H1 (cell line): ENCODE results near the gene GTF2H2. TPM values are rescaled to one million over a fixed set of nuclear protein-coding genes. Genes with fewer than 3 reads are reported as not detected.

Source experiments
- CTCF ChIA-PET: fragments of 300-600 bp; sonication (Branson Sonifier 250); formaldehyde crosslinking; loops from one replicate; lab custom pipeline; 2021; ENCODE audit not compliant: partially characterized antibody; lab: Charles Lee
- POLR2A ChIA-PET: fragments of 300-600 bp; sonication (Branson Sonifier 250); formaldehyde crosslinking; loops from one replicate; lab custom pipeline; 2021; ENCODE audit warnings: inconsistent platforms; ENCODE audit not compliant: partially characterized antibody; lab: Charles Lee
- DNase-seq, 2 experiments: peaks; one replicate each; pipeline versions ENCODE4 v3.0.0 to v3.0.0-alpha.2; 2010 to 2022; ENCODE audit warnings: low spot score in 2 of 2, low read depth in 1 of 2, mixed read lengths in 1 of 2
- FAIRE-seq: peaks from 2 replicates; lab custom pipeline; 2011; peaks lifted over from hg19 to GRCh38; lab: Jason Lieb, UNC
- H2AFZ ChIP-seq: 2 replicates; pipeline ENCODE4 v1.8.1; 2012; ENCODE audit warnings: low read length, inconsistent platforms
- H2AK5ac ChIP-seq: 2 replicates; pipeline ENCODE4 v1.6.1; 2013; ENCODE audit warnings: low read depth, low read length
- H2BK120ac ChIP-seq: replicated peaks from 2 replicates; pipeline ENCODE3; 2013; ENCODE audit warnings: low read depth, low read length, inconsistent platforms
- H2BK12ac ChIP-seq: 2 replicates; pipeline ENCODE4 v1.6.1; 2013; ENCODE audit warnings: low read depth, low read length
- H2BK15ac ChIP-seq: 2 replicates; pipeline ENCODE4 v1.6.1; 2013; ENCODE audit warnings: low read length
- H2BK20ac ChIP-seq: 2 replicates; pipeline ENCODE4 v1.6.1; 2013; ENCODE audit warnings: low read length
- H2BK5ac ChIP-seq: 2 replicates; pipeline ENCODE4 v1.6.1; 2013; ENCODE audit warnings: low read depth, low read length
- H3K14ac ChIP-seq: 2 replicates; pipeline ENCODE4 v1.6.1; 2013; ENCODE audit warnings: inconsistent platforms; ENCODE audit not compliant: insufficient read length
- H3K18ac ChIP-seq: 2 replicates; pipeline ENCODE4 v1.6.1; 2013; ENCODE audit warnings: low read length; ENCODE audit errors: extremely low read depth
- H3K23ac ChIP-seq: 2 replicates; pipeline ENCODE4 v1.6.1; 2013; ENCODE audit warnings: inconsistent platforms; ENCODE audit not compliant: insufficient read length
- H3K23me2 ChIP-seq: 2 replicates; pipeline ENCODE4 v1.6.1; 2013; ENCODE audit warnings: low read depth, low read length
- H3K27ac ChIP-seq: 2 replicates; pipeline ENCODE4 v1.6.1; 2011; ENCODE audit warnings: low read depth, low read length, inconsistent platforms
- H3K27me3 ChIP-seq, 4 experiments: replicated peaks in 1 of 4; 1 replicate in 1 of 4; 2 replicates in 3 of 4; pipeline versions ENCODE4 v1.6.1 to v1.8.1; 2011 to 2013; ENCODE audit warnings: low read length in 3 of 4, mild to moderate bottlenecking in 3 of 4, inconsistent platforms in 2 of 4, mixed read lengths in 2 of 4, moderate library complexity in 1 of 4; ENCODE audit not compliant: control insufficient read depth in 3 of 4, insufficient read depth in 3 of 4; ENCODE audit errors: extremely low read depth in 1 of 4
- H3K36me3 ChIP-seq, 4 experiments: 2 replicates each; pipeline versions ENCODE4 v1.6.1 to v1.8.1; 2011 to 2013; ENCODE audit warnings: mild to moderate bottlenecking in 4 of 4, low read length in 3 of 4, moderate library complexity in 2 of 4, control low read depth in 1 of 4, inconsistent platforms in 1 of 4; ENCODE audit not compliant: insufficient read depth in 4 of 4, control insufficient read depth in 2 of 4
- H3K4ac ChIP-seq: replicated peaks from 2 replicates; pipeline ENCODE3; 2013; ENCODE audit warnings: low read length, low read depth, mixed read lengths, inconsistent platforms; ENCODE audit not compliant: insufficient read length
- H3K4me1 ChIP-seq, 4 experiments: replicated peaks in 1 of 4; 1 replicate in 1 of 4; 2 replicates in 3 of 4; pipeline versions ENCODE4 v1.6.1 to v1.8.1; 2011 to 2013; ENCODE audit warnings: low read length in 3 of 4, inconsistent platforms in 2 of 4, mixed read lengths in 1 of 4; ENCODE audit not compliant: insufficient read depth in 4 of 4, control insufficient read depth in 3 of 4
- H3K4me2 ChIP-seq, 2 experiments: 2 replicates each; pipeline versions ENCODE4 v1.6.1 to v1.8.1; 2011 to 2013; ENCODE audit warnings: low read depth in 2 of 2, low read length in 2 of 2, control low read depth in 1 of 2, inconsistent platforms in 1 of 2, mild to moderate bottlenecking in 1 of 2; ENCODE audit not compliant: insufficient read depth in 1 of 2
- H3K4me3 ChIP-seq, 4 experiments: fragments of 200-600, 300-600 bp in 1 of 4; sonication (generic), shearing (Covaris generic), sonication (Bioruptor Twin) in 1 of 4; 2 replicates each; pipeline versions ENCODE4 v1.5.1 to v1.8.1; 2011 to 2016; ENCODE audit warnings: low read length in 4 of 4, low read depth in 3 of 4, control low read depth in 2 of 4, inconsistent platforms in 2 of 4, mild to moderate bottlenecking in 2 of 4, mixed read lengths in 1 of 4, moderate library complexity in 1 of 4; ENCODE audit not compliant: insufficient read depth in 2 of 4; ENCODE audit errors: extremely low read depth in 1 of 4
- H3K56ac ChIP-seq: replicated peaks from 2 replicates; pipeline ENCODE3; 2013; ENCODE audit warnings: low read depth, mild to moderate bottlenecking, mixed read lengths, low read length, inconsistent platforms; ENCODE audit not compliant: insufficient read length
- H3K79me1 ChIP-seq: 2 replicates; pipeline ENCODE4 v1.6.1; 2013; ENCODE audit warnings: low read depth, low read length, control low read depth
- H3K79me2 ChIP-seq, 2 experiments: 2 replicates each; pipeline versions ENCODE4 v1.6.1 to v1.8.1; 2012 to 2013; ENCODE audit warnings: low read length in 2 of 2, mild to moderate bottlenecking in 2 of 2, inconsistent platforms in 1 of 2; ENCODE audit not compliant: insufficient read depth in 2 of 2, control insufficient read depth in 1 of 2
- H3K9ac ChIP-seq, 4 experiments: replicated peaks in 1 of 4; 1 replicate in 1 of 4; 2 replicates in 3 of 4; pipeline versions ENCODE4 v1.6.1 to v1.8.1; 2011 to 2013; ENCODE audit warnings: low read depth in 3 of 4, low read length in 3 of 4, control low read depth in 2 of 4, mild to moderate bottlenecking in 2 of 4, moderate library complexity in 2 of 4, inconsistent platforms in 1 of 4; ENCODE audit errors: extremely low read depth in 1 of 4
- H3K9me3 ChIP-seq, 2 experiments: 2 replicates each; pipeline versions ENCODE4 v1.6.1 to v1.8.1; 2012 to 2013; ENCODE audit warnings: mild to moderate bottlenecking in 2 of 2, moderate library complexity in 2 of 2, control low read depth in 1 of 2, inconsistent platforms in 1 of 2, low read depth in 1 of 2, low read length in 1 of 2, mixed read lengths in 1 of 2; ENCODE audit not compliant: insufficient read depth in 2 of 2
- H4K20me1 ChIP-seq, 2 experiments: replicated peaks in 1 of 2; 2 replicates each; pipeline versions ENCODE3 to v1.8.1; 2011 to 2013; ENCODE audit warnings: inconsistent platforms in 2 of 2, low read length in 2 of 2, mild to moderate bottlenecking in 1 of 2; ENCODE audit not compliant: insufficient read depth in 2 of 2, control insufficient read depth in 1 of 2
- H4K5ac ChIP-seq: 2 replicates; pipeline ENCODE4 v1.6.1; 2013; ENCODE audit warnings: low read length, low read depth, mixed read lengths, inconsistent platforms; ENCODE audit not compliant: insufficient read length
- H4K8ac ChIP-seq: 2 replicates; pipeline ENCODE4 v1.8.0; 2013; ENCODE audit warnings: mild to moderate bottlenecking, moderate library complexity, low read length, inconsistent platforms; ENCODE audit not compliant: insufficient read depth; ENCODE audit errors: extremely low read depth
- H4K91ac ChIP-seq: replicated peaks from 2 replicates; pipeline ENCODE3; 2013; ENCODE audit warnings: low read length, mixed read lengths, inconsistent platforms; ENCODE audit not compliant: insufficient read length
- BRCA1 ChIP-seq: IDR thresholded peaks from 2 replicates; pipeline ENCODE4 v1.6.1; 2012; ENCODE audit warnings: low read depth, low read length, improper control_type of control experiment
- CHD1 ChIP-seq: IDR thresholded peaks from 2 replicates; pipeline ENCODE4 v1.6.1; 2012; ENCODE audit warnings: low read depth, low read length, improper control_type of control experiment
- CHD2 ChIP-seq: IDR thresholded peaks from 2 replicates; pipeline ENCODE4 v1.6.1; 2012; ENCODE audit warnings: low read length, improper control_type of control experiment
- FOSL1 ChIP-seq: IDR thresholded peaks from 2 replicates; pipeline ENCODE4 v1.6.1; 2011; ENCODE audit warnings: mild to moderate bottlenecking, low read depth, low read length, moderate library complexity; ENCODE audit not compliant: insufficient read depth
- GTF2F1 ChIP-seq: IDR thresholded peaks from 2 replicates; pipeline ENCODE4 v1.6.1; 2012; ENCODE audit warnings: low read depth, low read length, improper control_type of control experiment, borderline replicate concordance
- NRF1 ChIP-seq: IDR thresholded peaks from 2 replicates; pipeline ENCODE4 v1.6.1; 2011; ENCODE audit warnings: mild to moderate bottlenecking, low read depth, low read length, improper control_type of control experiment
- RAD21 ChIP-seq, 2 experiments: IDR thresholded peaks in 1 of 2; conservative IDR thresholded peaks in 1 of 2; 2 replicates each; pipeline ENCODE4 v1.6.1; 2011; ENCODE audit warnings: low read depth in 2 of 2, low read length in 2 of 2, improper control_type of control experiment in 1 of 2, inconsistent platforms in 1 of 2, mild to moderate bottlenecking in 1 of 2, moderate library complexity in 1 of 2
- RFX5 ChIP-seq: IDR thresholded peaks from 2 replicates; pipeline ENCODE4 v1.6.1; 2011; ENCODE audit warnings: low read depth, low read length, improper control_type of control experiment, borderline replicate concordance
- TAF1 ChIP-seq: IDR thresholded peaks from 2 replicates; pipeline ENCODE4 v1.6.1; 2011; ENCODE audit warnings: mild to moderate bottlenecking, low read depth, low read length
- TAF7 ChIP-seq: optimal IDR thresholded peaks from 2 replicates; pipeline ENCODE3; 2011; ENCODE audit warnings: low read depth, mild to moderate bottlenecking, inconsistent platforms, low read length, moderate library complexity, borderline replicate concordance
- WGBS, 2 experiments: shearing (Covaris generic) in 1 of 2; methylation state at CpG; one replicate each; pipeline versions ENCODE4 v1.1.6 to v1.1.7; 2013 to 2015; ENCODE audit warnings: low lambda C conversion rate in 2 of 2, mixed read lengths in 2 of 2, inconsistent platforms in 1 of 2, low coverage in 1 of 2, missing lambda C conversion rate in 1 of 2; ENCODE audit not compliant: insufficient replicate concordance in 2 of 2, insufficient coverage in 1 of 2, insufficient read length in 1 of 2; ENCODE audit errors: extremely low coverage in 1 of 2, missing lambda C conversion rate in 1 of 2; 5-methylcytosine and 5-hydroxymethylcytosine counted together
- polyA plus RNA-seq, 7 experiments: library from polyadenylated mRNA; depleted of rRNA in 3 of 7; stranded (reverse) in 5 of 7; unstranded in 2 of 7; fragments of >200 nt in 5 of 7; fragments of 200-250 nt in 2 of 7; gene quantifications; 1 replicate in 5 of 7; 2 replicates in 1 of 7; 4 replicates in 1 of 7; pipeline versions ENCODE4 v1.2.1 to v1.2.3, GENCODE V29; 2011 to 2013; ENCODE audit warnings: missing spikeins in 2 of 7, mixed read lengths in 2 of 7
- total RNA-seq: library from RNA; stranded (reverse); fragmentation: NEBNext Ultra II Directional; extraction: Animal tissue kit (Norgen Biotek cat#: 25700); gene quantifications from 2 replicates; pipeline ENCODE4 v1.2.1, GENCODE V29; 2021
- TF ChIP-seq, protein P1 (sequence below): IDR thresholded peaks from 2 replicates; pipeline ENCODE4 v1.6.1; 2012; ENCODE audit warnings: low read length, inconsistent platforms

Gene GTF2H2
- total and polyA plus RNA-seq, 2 of the 8 experiments (the other 6 are each of a cell fraction or from before 2014, with no cell fraction given) = 12.4 to 42.3 TPM

DNA sequence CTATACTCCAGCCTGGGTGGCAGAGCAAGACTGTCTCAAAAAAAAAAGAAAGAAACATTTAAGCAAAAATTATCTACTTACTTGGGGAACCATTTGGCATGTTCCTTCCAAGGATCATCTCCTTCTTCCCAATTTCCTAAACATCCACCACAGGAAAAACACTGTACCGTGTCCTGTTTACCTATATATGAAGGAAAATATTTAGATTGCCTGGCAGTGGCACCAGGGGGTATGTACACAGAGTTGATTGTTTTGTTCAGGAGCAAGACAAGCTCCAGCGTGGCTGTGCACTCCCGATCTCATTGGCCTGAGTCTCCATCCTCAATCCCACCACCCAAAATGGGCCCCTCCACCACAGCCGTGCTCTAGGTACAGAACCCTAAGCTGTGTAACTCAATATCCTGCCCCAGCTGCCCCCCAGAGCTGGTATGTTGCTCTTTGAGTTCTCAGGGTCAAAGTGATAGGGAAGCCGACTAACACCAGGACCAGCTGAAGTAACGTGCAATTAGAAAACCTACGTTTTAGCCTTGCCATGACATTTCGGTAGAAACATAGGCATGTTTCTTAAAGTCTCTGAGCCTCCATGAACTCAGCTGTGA lies 56.2 kb downstream of the GTF2H2 start:
- Histone ChIP-seq H3K79me2 (no peaks in the 10 kb centered on the region), H3K4me1 (no peaks in the 10 kb centered on the region), H3K23ac (no peak overlapping the region), H3K23me2 (no peaks in the 10 kb centered on the region), H2AFZ (peak overlapping the region; percentile 57; the same call in 1 of the 2 replicates), H3K18ac (no peak overlapping the region), H2AK5ac (no peak overlapping the region), H3K14ac (no peak overlapping the region), H3K4me2 (no peak overlapping the region), H3K36me3 (no peaks in the 10 kb centered on the region), H4K91ac (no peak overlapping the region), H2BK5ac (no peak overlapping the region), H4K5ac (no peak overlapping the region), H2BK20ac (no peak overlapping the region), H2BK15ac (no peak overlapping the region), H3K9me3 (no peaks in the 10 kb centered on the region), H3K27ac (no peak overlapping the region), H2BK120ac (no peak overlapping the region), H3K27me3 (no peaks in the 10 kb centered on the region), H3K9ac (no peak overlapping the region), H4K20me1 (no peaks in the 10 kb centered on the region), H4K8ac (no peak overlapping the region), H3K79me1 (no peaks in the 10 kb centered on the region), H2BK12ac (no peak overlapping the region), H3K56ac (no peak overlapping the region), H3K4ac (no peak overlapping the region)
- ChIA-PET POLR2A (no interaction called here), CTCF (no interaction called here)
- 91% methylated on average over 8 of the region's 8 CpGs; no CpG with 5 or more reads in 1 of the 2 experiments for WGBS, 2 experiments
- FAIRE-seq (no peak), DNase-seq (no peak)
- TF ChIP-seq TAF1 = no peak
- no peak for TF ChIP-seq RFX5
- no peak for TF ChIP-seq GTF2F1
- TF ChIP-seq FOSL1 = no peak
- no peak for TF ChIP-seq CHD1
- TF ChIP-seq BRCA1 = no peak
- TF ChIP-seq, protein P1, sequence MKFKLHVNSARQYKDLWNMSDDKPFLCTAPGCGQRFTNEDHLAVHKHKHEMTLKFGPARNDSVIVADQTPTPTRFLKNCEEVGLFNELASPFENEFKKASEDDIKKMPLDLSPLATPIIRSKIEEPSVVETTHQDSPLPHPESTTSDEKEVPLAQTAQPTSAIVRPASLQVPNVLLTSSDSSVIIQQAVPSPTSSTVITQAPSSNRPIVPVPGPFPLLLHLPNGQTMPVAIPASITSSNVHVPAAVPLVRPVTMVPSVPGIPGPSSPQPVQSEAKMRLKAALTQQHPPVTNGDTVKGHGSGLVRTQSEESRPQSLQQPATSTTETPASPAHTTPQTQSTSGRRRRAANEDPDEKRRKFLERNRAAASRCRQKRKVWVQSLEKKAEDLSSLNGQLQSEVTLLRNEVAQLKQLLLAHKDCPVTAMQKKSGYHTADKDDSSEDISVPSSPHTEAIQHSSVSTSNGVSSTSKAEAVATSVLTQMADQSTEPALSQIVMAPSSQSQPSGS = no peak
- TF ChIP-seq TAF7 = no peak
- no peak for TF ChIP-seq CHD2
- TF ChIP-seq RAD21 (IDR thresholded peaks at IDR 0.05 in 1 of 2, conservative IDR thresholded peaks at IDR 0.05 in 1 of 2; ENCODE audit: low read depth in 2 of 2, low read length in 2 of 2) = no peak
- TF ChIP-seq NRF1 = no peak
- TF ChIP-seq, all 59 proteins: peak for 0
- H3K4me3 ChIP-seq = no peak overlapping the region
